Adrenal gland (tissue), 12 donors: ENCODE measurements around the gene ALX4. TPM values are rescaled to one million over a fixed set of nuclear protein-coding genes. Genes with fewer than 3 reads are reported as not detected.

Experiments
- DNase-seq, 7 donors: peaks; one replicate each; pipeline ENCODE4 v3.0.0-alpha.2; 2019 to 2020
- H3K27ac ChIP-seq, 5 donors: fragments of 200-600 bp; sonication (generic) in 4 of 5; 1 replicate in 3 of 5; 2 replicates in 2 of 5; pipeline versions ENCODE4 v1.5.1 to v1.8.0; 2016 to 2020; ENCODE audit warnings: mild to moderate bottlenecking in 1 of 5
- H3K27me3 ChIP-seq: fragments of 200-600 bp; 2 replicates; pipeline ENCODE4 v1.8.0; 2021
- H3K36me3 ChIP-seq, 2 donors: fragments of 200-600 bp; replicated peaks in 1 of 2; 1 replicate in 1 of 2; 2 replicates in 1 of 2; pipeline versions ENCODE4 v1.5.1 to v1.8.0; 2018 to 2022
- H3K4me1 ChIP-seq, 2 donors: fragments of 200-600 bp; replicated peaks in 1 of 2; 1 replicate in 1 of 2; 2 replicates in 1 of 2; pipeline versions ENCODE4 v1.5.1 to v1.8.0; 2018 to 2021
- H3K4me3 ChIP-seq, 4 donors: fragments of 200-600 bp; sonication (generic) in 3 of 4; one replicate each; pipeline ENCODE4 v1.5.1; 2016 to 2018
- H3K9me3 ChIP-seq, 3 donors: fragments of 200-600 bp; sonication (generic) in 1 of 3; replicated peaks in 1 of 3; 1 replicate in 2 of 3; 2 replicates in 1 of 3; pipeline versions ENCODE4 v1.5.1 to v1.8.0; 2016 to 2021
- POLR2A ChIP-seq, 2 donors: fragments of 450-650 bp; IDR thresholded peaks; one replicate each; pipeline ENCODE4 v1.6.1; 2017; ENCODE audit warnings: antibody characterized with exemption in 2 of 2, mild to moderate bottlenecking in 2 of 2, moderate library complexity in 1 of 2
- WGBS, 4 donors: extraction: QIAGEN DNeasy Blood & Tissue Kit in 2 of 4; methylation state at CpG; one replicate each; pipeline versions ENCODE4 v1.1.5 to v1.1.7; 2013 to 2017; 5-methylcytosine and 5-hydroxymethylcytosine counted together
- intact Hi-C, 2 donors: fragments of 100-400 bp; cut with DNase I; formaldehyde crosslinking; loops; one replicate each; pipeline versions ENCODE4 v1.14.1 to v1.15.0; 2022 to 2023
- polyA plus RNA-seq, 3 donors: library from polyadenylated mRNA; stranded (reverse); fragments of 200-250 nt in 2 of 3; fragments of 350-450 nt in 1 of 3; fragmentation: Illumina TruSeq in 1 of 3; extraction: RNeasy Lipid Tissue Mini Kit (QIAGEN cat#74804) in 1 of 3; gene quantifications; one replicate each; pipeline ENCODE4 v1.2.3, GENCODE V29; 2013 to 2014
- total RNA-seq, 9 donors: library from RNA; depleted of rRNA in 4 of 9; stranded (reverse); fragments of >200 nt in 4 of 9; fragments of 120-200 nt in 1 of 9; fragmentation: NEBNext Ultra II Directional in 1 of 9; extraction: Animal tissue kit (Norgen Biotek cat#: 25700) in 1 of 9; gene quantifications; one replicate each; pipeline versions ENCODE4 v1.1.0 to v1.2.4, GENCODE V29; 2013 to 2023
- TF ChIP-seq, protein P1 (sequence below), 6 experiments: fragments of 450-650 bp in 4 of 6; fragments of 200-600 bp in 2 of 6; sonication (generic) in 1 of 6; IDR thresholded peaks; 1 replicate in 5 of 6; 2 replicates in 1 of 6; pipeline versions ENCODE4 v1.5.1 to v1.8.0; 2016 to 2021; ENCODE audit warnings: antibody characterized with exemption in 6 of 6, mild to moderate bottlenecking in 2 of 6, moderate library complexity in 1 of 6
- donor health status: healthy with polysubstance abuse.
- donor health status: Bipolar disorder and iron deficiency.
- donor health status: DM: yes; HTN: yes; CAD: no.
- donor health status: DM: no; HTN: no; CAD: no.
- donor health status: DM: no; HTN: no; CAD: no.
- donor health status: DM: yes; HTN: yes; CAD: no.

Gene ALX4
- total and polyA plus RNA-seq, 12 donors: 0.03 to 0.06 TPM; not detected in 10

DNA sequence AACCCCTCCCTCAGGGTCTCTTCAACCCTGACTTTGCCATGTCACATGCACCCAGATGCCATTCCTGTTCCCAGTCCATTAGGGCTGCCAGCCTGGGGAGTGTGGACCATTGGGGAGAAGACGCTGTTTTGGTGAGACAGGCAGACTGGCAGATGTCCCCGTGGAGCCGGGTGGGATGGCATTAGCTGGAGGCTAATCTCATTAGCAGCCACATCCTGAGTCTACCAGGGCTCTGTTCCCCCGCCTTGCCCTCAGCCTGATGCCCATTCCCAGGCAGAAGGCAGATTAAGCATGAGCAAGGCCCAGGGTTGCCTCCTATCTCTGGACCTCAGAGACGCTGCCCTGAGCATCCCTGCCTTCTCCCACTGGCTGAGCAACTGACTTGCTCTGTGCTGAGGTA is 46.4 kb upstream of the ALX4 start:
- TF ChIP-seq, protein P1, sequence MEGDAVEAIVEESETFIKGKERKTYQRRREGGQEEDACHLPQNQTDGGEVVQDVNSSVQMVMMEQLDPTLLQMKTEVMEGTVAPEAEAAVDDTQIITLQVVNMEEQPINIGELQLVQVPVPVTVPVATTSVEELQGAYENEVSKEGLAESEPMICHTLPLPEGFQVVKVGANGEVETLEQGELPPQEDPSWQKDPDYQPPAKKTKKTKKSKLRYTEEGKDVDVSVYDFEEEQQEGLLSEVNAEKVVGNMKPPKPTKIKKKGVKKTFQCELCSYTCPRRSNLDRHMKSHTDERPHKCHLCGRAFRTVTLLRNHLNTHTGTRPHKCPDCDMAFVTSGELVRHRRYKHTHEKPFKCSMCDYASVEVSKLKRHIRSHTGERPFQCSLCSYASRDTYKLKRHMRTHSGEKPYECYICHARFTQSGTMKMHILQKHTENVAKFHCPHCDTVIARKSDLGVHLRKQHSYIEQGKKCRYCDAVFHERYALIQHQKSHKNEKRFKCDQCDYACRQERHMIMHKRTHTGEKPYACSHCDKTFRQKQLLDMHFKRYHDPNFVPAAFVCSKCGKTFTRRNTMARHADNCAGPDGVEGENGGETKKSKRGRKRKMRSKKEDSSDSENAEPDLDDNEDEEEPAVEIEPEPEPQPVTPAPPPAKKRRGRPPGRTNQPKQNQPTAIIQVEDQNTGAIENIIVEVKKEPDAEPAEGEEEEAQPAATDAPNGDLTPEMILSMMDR (IDR thresholded peaks at IDR 0.05): no peak
- no peaks in the 10 kb centered on the region for H3K9me3 ChIP-seq
- no peaks in the 10 kb centered on the region for H3K36me3 ChIP-seq
- intact Hi-C loops: no loop called here
- H3K4me1 ChIP-seq: no peaks in the 10 kb centered on the region
- no peak overlapping the region for H3K4me3 ChIP-seq
- DNase-seq: no peak
- WGBS, 4 donors: 86 to 99% (median 92%) methylated on average over 4 to 5 of the region's 5 CpGs
- H3K27ac ChIP-seq: no peak overlapping the region
- H3K27me3 ChIP-seq: no peaks in the 10 kb centered on the region

DNA sequence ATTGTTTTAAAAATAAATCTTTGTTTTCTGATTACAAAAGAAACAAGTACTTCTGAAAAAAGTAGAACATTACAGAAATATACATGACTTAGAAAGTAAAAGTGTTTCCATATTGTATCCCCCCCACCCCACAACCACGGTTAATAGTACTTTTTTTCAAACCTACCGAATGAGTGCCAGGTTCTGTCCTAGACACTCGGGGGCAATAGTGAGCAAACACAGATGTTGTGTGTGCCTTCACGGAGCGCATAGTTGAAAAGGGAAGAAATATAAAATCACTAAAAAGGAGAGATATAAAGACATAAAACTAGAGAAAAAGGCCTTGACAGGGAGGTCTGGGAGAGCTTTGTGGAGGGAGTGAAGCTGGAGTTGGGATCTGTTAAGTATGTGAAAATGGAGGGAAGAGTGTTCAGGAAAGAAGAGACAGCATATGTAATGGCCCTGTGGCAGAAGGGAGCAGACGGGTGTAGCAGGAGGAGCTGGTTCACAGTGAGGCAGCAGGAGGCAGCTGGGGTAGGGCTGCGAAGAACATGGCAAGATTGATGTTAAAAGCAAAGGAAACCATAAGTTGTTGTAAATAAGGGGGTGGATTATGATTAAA is 42.1 kb upstream of the ALX4 start:
- no peaks in the 10 kb centered on the region for H3K9me3 ChIP-seq
- intact Hi-C loops: no loop called here
- WGBS, 4 donors: 66 to 71% (median 68%) methylated on average over 7 of the region's 7 CpGs
- no peak overlapping the region for H3K27ac ChIP-seq
- no peak overlapping the region for H3K4me3 ChIP-seq
- H3K4me1 ChIP-seq: no peaks in the 10 kb centered on the region
- no peak for TF ChIP-seq POLR2A (IDR thresholded peaks at IDR 0.05)
- TF ChIP-seq, protein P1 (IDR thresholded peaks at IDR 0.05): no peak
- H3K36me3 ChIP-seq: no peaks in the 10 kb centered on the region
- no peak for DNase-seq
- no peaks in the 10 kb centered on the region for H3K27me3 ChIP-seq

DNA sequence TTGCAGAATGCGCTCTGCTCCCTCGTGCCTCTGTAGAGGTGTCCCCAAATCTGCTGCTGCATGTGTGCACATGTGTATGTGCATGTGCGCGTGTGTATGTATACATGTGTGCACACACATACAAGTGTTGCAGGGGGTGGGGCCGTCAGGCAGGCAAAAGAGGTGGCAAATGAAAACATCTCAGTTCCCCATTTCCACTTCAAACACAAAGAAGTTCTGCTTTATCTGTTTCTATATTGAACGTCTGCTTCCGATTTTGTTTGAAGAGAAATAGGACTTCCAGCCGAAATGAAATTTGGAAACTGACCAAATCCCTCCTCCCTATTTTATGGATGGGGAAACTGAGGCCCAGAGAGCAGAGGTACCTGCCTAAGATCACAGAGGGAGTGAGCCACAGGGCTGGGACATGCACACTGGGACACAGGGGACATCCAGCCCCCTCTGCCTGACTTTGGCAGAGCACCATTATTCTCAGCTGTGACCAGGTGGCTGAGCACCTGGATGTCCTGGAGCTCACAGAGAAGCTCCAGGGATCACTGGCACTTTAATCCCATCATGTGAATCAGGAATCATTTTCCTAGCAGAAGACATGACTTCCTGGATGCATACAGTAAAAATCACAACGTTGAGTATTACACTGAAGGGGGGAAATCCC is 41.2 kb upstream of the ALX4 start:
- DNase-seq: no peak
- no peak for TF ChIP-seq POLR2A (IDR thresholded peaks at IDR 0.05)
- TF ChIP-seq, protein P1 (IDR thresholded peaks at IDR 0.05): no peak
- Histone ChIP-seq H3K4me1 (no peaks in the 10 kb centered on the region), H3K36me3 (no peaks in the 10 kb centered on the region), H3K4me3 (no peak overlapping the region), H3K9me3 (no peaks in the 10 kb centered on the region), H3K27ac (no peak overlapping the region), H3K27me3 (no peaks in the 10 kb centered on the region)
- 72 to 78% (median 75%) methylated on average over 9 of the region's 9 CpGs for WGBS, 4 donors
- intact Hi-C loops: no loop called here

DNA sequence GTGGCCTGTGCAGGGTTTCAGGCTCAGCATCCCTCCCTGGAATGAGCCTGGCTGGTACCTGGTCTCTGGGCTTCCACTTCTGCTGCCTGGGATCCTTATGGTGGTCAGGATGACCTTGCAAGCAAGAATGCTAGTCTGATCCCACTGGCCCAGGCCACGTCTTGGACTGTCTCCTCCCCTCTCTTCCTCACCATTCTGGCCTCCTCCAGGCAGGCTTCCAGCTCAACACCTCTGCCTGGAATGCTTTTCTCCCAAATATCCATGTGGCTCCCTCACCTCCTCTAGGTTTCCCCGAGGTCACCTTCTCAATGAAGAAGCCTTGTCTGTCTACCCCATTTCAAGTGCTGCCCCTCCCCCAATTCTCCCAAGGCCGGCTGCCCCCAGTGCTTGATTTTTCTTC is 39.4 kb upstream of the ALX4 start:
- Histone ChIP-seq H3K27ac (no peak overlapping the region), H3K4me1 (no peaks in the 10 kb centered on the region), H3K4me3 (no peak overlapping the region), H3K36me3 (no peaks in the 10 kb centered on the region), H3K9me3 (no peaks in the 10 kb centered on the region), H3K27me3 (no peaks in the 10 kb centered on the region)
- 54 to 73% (median 64%) methylated on average over 3 of the region's 3 CpGs for WGBS, 4 donors
- TF ChIP-seq, protein P1 (IDR thresholded peaks at IDR 0.05): no peak
- no peak for TF ChIP-seq POLR2A (IDR thresholded peaks at IDR 0.05)
- DNase-seq: no peak
- intact Hi-C loops: no loop called here
